Measurements from ENCODE around the gene EOMES. TPM values are rescaled to one million over a fixed set of nuclear protein-coding genes. Genes with fewer than 3 reads are reported as not detected.

The EOMES gene
- total and polyA plus RNA-seq, 2 of the 4 experiments (the other 2 are of a cell fraction), result not detected

DNA sequence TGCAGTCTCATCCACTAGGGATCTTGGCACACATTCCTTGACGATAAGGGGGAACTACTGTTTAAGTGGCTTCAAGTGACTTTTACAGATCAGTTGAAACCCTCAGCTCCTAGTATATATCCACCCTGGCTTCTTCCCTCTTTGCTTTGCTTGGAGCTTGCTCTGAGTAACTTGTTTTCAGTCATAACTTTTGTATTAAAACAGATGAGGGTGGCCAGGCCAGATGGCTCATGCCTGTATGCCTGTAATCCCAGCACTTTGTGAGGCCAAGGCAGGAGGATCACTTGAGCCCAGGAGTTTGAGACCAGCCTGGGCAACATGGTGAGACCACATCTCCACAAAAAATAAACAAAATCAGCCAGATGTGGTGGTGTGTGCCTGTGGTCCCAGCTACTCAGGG is 42.4 kb downstream of the EOMES start:
- Histone ChIP-seq H4K91ac (ENCODE audit: insufficient read depth, low read depth, low read length) (no peak overlapping the region; the same call in 1 of the 2 replicates), H3K18ac (ENCODE audit: low read depth, low read length) (no peak overlapping the region), H3K9me1 (ENCODE audit: insufficient read depth, low read length) (peaks cover 7% of the 10 kb centered on the region), H2BK20ac (ENCODE audit: low read depth, low read length) (no peak overlapping the region), H2AK9ac (replicated peaks; ENCODE audit: low read depth, low read length, poor library complexity) (no peak overlapping the region), H4K20me1 (ENCODE audit: insufficient read depth, low read length) (no peaks in the 10 kb centered on the region), H3K4me1 (ENCODE audit: control insufficient read depth, insufficient read depth, low read length) (peaks cover 12% of the 10 kb centered on the region), H3K4me3 (ENCODE audit: insufficient read depth, low read depth, low read length) (no peak overlapping the region), H3K9me3 (ENCODE audit: control insufficient read depth, insufficient read depth, low read length) (no peaks in the 10 kb centered on the region), H3K4ac (ENCODE audit: low read depth, low read length) (peak overlapping the region; percentile 39; the same call in 1 of the 2 replicates), H3K9ac (ENCODE audit: low read depth, low read length) (no peak overlapping the region), H2BK15ac (ENCODE audit: low read depth, low read length) (no peak overlapping the region), H2BK120ac (ENCODE audit: low read depth, low read length) (peak overlapping the region; percentile 42; the same call in 1 of the 2 replicates), H4K5ac (ENCODE audit: low read depth, low read length) (no peak overlapping the region), H2AFZ (replicated peaks; ENCODE audit: low read length, poor library complexity) (peak overlapping the region; percentile 29), H2BK5ac (ENCODE audit: low read depth, low read length, poor library complexity, severe bottlenecking) (no peak overlapping the region), H3K36me3 (ENCODE audit: control insufficient read depth, insufficient read depth, low read length) (no peaks in the 10 kb centered on the region), H3K27me3 (ENCODE audit: control insufficient read depth, insufficient read depth, low read length) (no peaks in the 10 kb centered on the region), H3K79me1 (ENCODE audit: low read depth in 1 of 2, low read length in 2 of 2) (peaks cover 0 to 5% of the 10 kb centered on the region in 2 experiments; a peak in 1 of 4 replicates), H3K56ac (ENCODE audit: extremely low read depth, insufficient read depth, low read length) (no peak overlapping the region), H3K23ac (ENCODE audit: low read depth, low read length) (no peak overlapping the region), H3K4me2 (ENCODE audit: low read depth, low read length) (no peak overlapping the region), H4K8ac (ENCODE audit: low read depth in 2 of 2, low read length in 2 of 2) (peak overlapping the region in 1 of 2 experiments; percentile 30; a peak in 1 of 4 replicates), H3K14ac (replicated peaks; ENCODE audit: low read depth, low read length) (0 out of 2 replicates have a peak overlapping the region, but pooled peaks have one; percentile 33), H3K27ac (ENCODE audit: insufficient read depth, low read length) (no peak overlapping the region), H2AK5ac (ENCODE audit: low read depth, low read length) (no peak overlapping the region)
- no TSS peak for BruUV-seq (replicated peaks)
- WGBS, 2 experiments (ENCODE audit: extremely low coverage in 2 of 2, insufficient read length in 1 of 2), result no CpG with 5 or more reads among the region's 1 CpG
- dilution Hi-C loops (cut with HindIII; ENCODE audit: low sequenced_read_pairs, unreplicated experiment) (no loop called here), intact Hi-C loops (cut with micrococcal nuclease) (loop anchor here (2.0 to 5.0 kb wide), 2 partner anchors 247 to 367 kb away; no protein-coding TSS in a partner anchor), in situ Hi-C loops (cut with MboI; ENCODE audit: low sequenced_read_pairs) (loop anchor here (10.0 kb wide), 3 partner anchors 195 to 545 kb away; partner anchors contain the start of gene SLC4A7)
- ATAC-seq (ENCODE audit: low read depth) (0 out of 2 replicates have a peak, but pooled peaks have one; percentile 6), DNase-seq (no peak)
- TF ChIP-seq, protein P1, sequence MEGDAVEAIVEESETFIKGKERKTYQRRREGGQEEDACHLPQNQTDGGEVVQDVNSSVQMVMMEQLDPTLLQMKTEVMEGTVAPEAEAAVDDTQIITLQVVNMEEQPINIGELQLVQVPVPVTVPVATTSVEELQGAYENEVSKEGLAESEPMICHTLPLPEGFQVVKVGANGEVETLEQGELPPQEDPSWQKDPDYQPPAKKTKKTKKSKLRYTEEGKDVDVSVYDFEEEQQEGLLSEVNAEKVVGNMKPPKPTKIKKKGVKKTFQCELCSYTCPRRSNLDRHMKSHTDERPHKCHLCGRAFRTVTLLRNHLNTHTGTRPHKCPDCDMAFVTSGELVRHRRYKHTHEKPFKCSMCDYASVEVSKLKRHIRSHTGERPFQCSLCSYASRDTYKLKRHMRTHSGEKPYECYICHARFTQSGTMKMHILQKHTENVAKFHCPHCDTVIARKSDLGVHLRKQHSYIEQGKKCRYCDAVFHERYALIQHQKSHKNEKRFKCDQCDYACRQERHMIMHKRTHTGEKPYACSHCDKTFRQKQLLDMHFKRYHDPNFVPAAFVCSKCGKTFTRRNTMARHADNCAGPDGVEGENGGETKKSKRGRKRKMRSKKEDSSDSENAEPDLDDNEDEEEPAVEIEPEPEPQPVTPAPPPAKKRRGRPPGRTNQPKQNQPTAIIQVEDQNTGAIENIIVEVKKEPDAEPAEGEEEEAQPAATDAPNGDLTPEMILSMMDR (conservative IDR thresholded peaks at IDR 0.05; ENCODE audit: low read depth, low read length), result no peak
- TF ChIP-seq CHD1 (IDR thresholded peaks at IDR 0.05; ENCODE audit: low read depth, low read length), result no peak
- no peak for TF ChIP-seq SMC3 (IDR thresholded peaks at IDR 0.05; ENCODE audit: low read depth, low read length)
- TF ChIP-seq, protein P2, sequence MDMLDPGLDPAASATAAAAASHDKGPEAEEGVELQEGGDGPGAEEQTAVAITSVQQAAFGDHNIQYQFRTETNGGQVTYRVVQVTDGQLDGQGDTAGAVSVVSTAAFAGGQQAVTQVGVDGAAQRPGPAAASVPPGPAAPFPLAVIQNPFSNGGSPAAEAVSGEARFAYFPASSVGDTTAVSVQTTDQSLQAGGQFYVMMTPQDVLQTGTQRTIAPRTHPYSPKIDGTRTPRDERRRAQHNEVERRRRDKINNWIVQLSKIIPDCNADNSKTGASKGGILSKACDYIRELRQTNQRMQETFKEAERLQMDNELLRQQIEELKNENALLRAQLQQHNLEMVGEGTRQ (IDR thresholded peaks at IDR 0.05; ENCODE audit: low read depth, low read length), result no peak
- no peak for TF ChIP-seq BHLHE40 (IDR thresholded peaks at IDR 0.05; ENCODE audit: low read depth, low read length)
- TF ChIP-seq MAFK (IDR thresholded peaks at IDR 0.05; ENCODE audit: low read depth, low read length), result no peak
- TF ChIP-seq RFX5 (IDR thresholded peaks at IDR 0.05; ENCODE audit: low read depth, low read length), result no peak
- no peak for TF ChIP-seq FOS (IDR thresholded peaks at IDR 0.05; ENCODE audit: low read depth, low read length)
- no peak for TF ChIP-seq NFE2L2 (IDR thresholded peaks at IDR 0.05; ENCODE audit: low read depth, low read length)
- no peak for TF ChIP-seq MXI1 (IDR thresholded peaks at IDR 0.05; ENCODE audit: borderline replicate concordance, low read depth, low read length)
- ChIA-PET CTCF (interaction anchor here (1.2 to 1.4 kb wide), 2 partner anchors 158 to 322 kb away, joined by 3 read pairs; no protein-coding TSS in a partner anchor), POLR2A (ENCODE audit: unreplicated experiment) (interaction anchor here (0.5 to 0.6 kb wide), 2 partner anchors 9 to 209 kb away, joined by 3 to 5 read pairs; no protein-coding TSS in a partner anchor)
